Activated T-cell treated with anti-CD3 and anti-CD28 coated beads, Interleukin-2, amount 50 U/mL, for 4 hours (primary cell): ENCODE results near the gene WIPF3. TPM values are rescaled to one million over a fixed set of nuclear protein-coding genes. Genes with fewer than 3 reads are reported as not detected.

Experiments
- ATAC-seq, 2 donors: fragments of 200-7000 bp; cut with Tn5 transposase; one replicate each; pipeline ENCODE4 v1.10.0; 2021
- DNase-seq: peaks from one replicate; pipeline ENCODE4 v3.0.0-alpha.2; 2020
- H3K27me3 Mint-ChIP-seq: one replicate; pipeline ENCODE4 v1.8.0; 2021; ENCODE audit warnings: low read depth, mixed read lengths
- H3K36me3 Mint-ChIP-seq: one replicate; pipeline ENCODE4 v1.8.0; 2022; ENCODE audit warnings: mixed read lengths; ENCODE audit not compliant: insufficient read depth
- H3K4me1 Mint-ChIP-seq: one replicate; pipeline ENCODE4 v1.8.0; 2021; ENCODE audit warnings: low read depth, mixed read lengths
- H3K4me3 Mint-ChIP-seq: one replicate; pipeline ENCODE4 v1.8.0; 2021; ENCODE audit warnings: mild to moderate bottlenecking, moderate library complexity, mixed read lengths
- H3K9me3 Mint-ChIP-seq: one replicate; pipeline ENCODE4 v1.8.0; 2021; ENCODE audit warnings: mixed read lengths
- total RNA-seq, 3 donors: library from RNA; stranded (reverse); gene quantifications; one replicate each; pipeline ENCODE4 v1.2.1, GENCODE V29; 2021

The WIPF3 gene, protein sequence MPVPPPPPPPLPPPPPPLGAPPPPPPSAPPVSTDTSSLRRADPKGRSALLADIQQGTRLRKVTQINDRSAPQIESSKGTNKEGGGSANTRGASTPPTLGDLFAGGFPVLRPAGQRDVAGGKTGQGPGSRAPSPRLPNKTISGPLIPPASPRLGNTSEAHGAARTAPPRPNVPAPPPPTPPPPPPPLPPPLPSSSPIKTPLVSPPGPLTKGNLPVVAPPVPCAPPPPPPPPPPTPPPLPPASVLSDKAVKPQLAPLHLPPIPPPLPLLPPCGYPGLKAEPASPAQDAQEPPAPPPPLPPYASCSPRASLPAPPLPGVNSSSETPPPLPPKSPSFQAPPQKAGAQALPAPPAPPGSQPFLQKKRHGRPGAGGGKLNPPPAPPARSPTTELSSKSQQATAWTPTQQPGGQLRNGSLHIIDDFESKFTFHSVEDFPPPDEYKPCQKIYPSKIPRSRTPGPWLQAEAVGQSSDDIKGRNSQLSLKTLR
- total RNA-seq, result not detected

DNA sequence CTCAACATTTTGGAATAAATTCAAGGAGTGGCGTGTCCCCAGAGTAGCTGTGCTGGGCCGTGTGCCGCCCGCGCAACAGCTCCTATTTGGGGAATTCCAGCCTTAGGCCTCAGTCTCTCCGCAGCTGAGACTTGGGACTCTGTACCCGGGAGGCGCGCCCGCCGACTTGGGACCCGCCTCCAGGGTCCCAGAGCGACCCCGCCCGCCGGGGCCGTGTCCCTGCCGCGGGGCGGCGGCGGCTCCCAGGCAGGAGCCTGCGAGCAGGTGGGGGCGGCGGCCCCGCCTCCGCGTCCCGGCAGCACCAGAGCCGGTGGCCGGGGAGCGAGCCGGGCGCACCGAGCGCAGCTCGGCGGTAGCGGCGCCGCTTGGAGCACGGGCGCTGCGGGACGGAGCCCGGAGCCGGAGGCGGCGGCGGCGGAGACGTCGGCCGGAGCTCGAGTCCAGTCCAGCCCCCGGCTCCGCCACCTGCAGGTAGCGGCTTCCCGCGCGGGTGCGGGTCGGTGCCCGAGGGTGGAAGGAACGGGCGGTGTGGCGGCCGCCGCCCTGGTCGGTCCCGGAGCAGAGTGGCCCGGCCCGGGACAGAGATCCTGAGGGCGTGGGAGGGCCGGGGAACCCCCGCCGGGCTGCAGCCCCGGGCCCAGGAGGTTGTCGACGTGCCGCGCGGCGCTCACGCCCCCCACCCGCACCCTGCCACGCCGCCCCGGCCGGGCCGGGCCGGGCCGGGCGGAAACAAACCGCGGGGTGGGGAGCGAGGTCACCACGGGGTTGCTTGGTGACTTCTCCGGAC lies at the start of gene WIPF3:
TSS of gene WIPF3 (plus strand) at position 301 of the 787 bp plus-strand sequence. CDS start 28,217 bp downstream, outside the sequence.
- H3K27me3 Mint-ChIP-seq, result peaks cover 67% of the 10 kb centered on the region
- ATAC-seq, result peak; percentile 30 to 58
- no peaks in the 10 kb centered on the region for H3K36me3 Mint-ChIP-seq
- H3K4me1 Mint-ChIP-seq, result peaks cover 7% of the 10 kb centered on the region
- H3K9me3 Mint-ChIP-seq, result no peaks in the 10 kb centered on the region
- H3K4me3 Mint-ChIP-seq, result no peak within 1 kb of the TSS
- DNase-seq, result no peak

DNA sequence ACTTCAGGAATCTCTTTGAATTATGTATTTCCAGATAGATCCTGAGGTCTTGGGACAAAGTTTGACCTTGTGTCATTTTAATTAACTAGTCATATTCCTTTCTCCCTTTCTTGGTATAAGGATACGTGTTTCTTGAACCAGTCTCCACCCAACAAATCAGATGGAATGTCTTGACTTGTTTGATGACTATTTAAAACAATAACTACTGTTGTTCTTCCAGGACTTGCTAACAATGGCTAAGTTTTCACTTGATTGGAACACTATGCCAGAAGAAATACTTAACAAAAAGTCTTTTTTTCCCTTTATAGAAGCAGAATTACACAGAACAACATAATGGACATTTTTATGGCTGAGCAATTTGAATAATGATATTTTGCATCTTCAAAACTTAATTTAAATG lies 43.0 kb upstream of the WIPF3 start:
- Mint-ChIP-seq H3K4me3 (no peak overlapping the region), H3K27me3 (peaks cover 12% of the 10 kb centered on the region), H3K4me1 (no peaks in the 10 kb centered on the region), H3K36me3 (no peaks in the 10 kb centered on the region), H3K9me3 (no peaks in the 10 kb centered on the region)
- ATAC-seq (no peak), DNase-seq (no peak)

DNA sequence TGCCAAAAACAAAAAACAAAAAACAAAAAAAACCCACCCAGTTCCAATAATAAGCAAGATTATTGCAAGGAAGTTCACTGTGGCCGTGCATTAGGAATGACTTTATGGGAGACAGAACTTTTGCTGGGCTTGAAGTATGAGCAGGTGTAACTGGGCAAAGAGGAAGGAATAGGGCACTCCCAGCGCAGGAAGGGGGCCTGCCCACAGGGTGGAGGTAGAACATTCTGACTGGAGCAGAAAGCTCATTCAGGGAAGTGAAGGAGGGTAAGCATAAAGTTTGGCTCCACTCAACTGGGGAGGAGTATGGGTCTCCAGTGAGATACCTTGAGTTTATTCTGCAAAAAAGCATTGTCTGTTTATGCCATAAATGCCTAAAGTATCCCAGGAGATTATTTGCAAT lies 42.1 kb upstream of the WIPF3 start:
- Mint-ChIP-seq H3K4me3 (no peak overlapping the region), H3K4me1 (no peaks in the 10 kb centered on the region), H3K9me3 (no peaks in the 10 kb centered on the region), H3K27me3 (peaks cover 14% of the 10 kb centered on the region), H3K36me3 (no peaks in the 10 kb centered on the region)
- ATAC-seq (no peak), DNase-seq (no peak)

DNA sequence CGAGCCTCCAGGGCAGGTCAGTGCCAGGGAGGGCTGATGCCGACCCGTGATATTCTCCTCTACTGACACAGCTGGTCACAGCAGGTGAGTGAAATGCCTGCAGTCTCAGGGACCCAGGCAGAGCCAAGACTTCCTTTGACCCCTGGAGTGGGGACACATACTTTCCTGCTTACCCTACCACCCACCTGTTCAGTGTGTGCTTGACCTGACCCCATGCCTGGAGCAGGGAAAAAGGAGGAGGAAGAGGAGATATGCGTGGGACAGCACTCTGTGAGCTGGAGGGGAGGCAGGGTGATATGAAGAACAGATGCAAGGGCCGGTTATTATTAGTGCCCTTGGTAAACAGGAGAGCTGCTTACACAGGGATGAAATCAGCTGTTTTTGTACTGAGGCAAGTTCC lies 40.8 kb upstream of the WIPF3 start:
- no peak for DNase-seq
- Mint-ChIP-seq H3K36me3 (no peaks in the 10 kb centered on the region), H3K4me3 (no peak overlapping the region), H3K27me3 (peaks cover 14% of the 10 kb centered on the region), H3K9me3 (no peaks in the 10 kb centered on the region), H3K4me1 (no peaks in the 10 kb centered on the region)
- no peak for ATAC-seq

DNA sequence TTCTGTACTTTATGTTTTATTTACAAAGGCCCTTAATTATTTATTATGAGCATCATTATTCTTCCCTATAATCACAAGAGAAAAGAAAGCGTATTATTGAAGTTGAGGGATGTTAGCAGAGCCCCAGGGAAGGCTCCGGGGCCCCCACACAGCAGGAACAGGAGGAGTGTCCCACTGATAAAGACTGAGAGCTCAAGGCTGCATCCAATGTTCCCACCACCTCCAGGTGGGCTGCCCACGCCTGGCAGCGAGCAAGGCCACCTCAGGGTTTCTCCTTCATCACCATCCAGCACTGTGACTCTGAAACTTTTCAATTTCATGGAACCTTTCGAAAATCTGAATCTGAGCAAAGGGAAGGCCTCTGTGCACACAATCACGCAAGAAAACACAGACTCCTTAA lies 35.9 kb upstream of the WIPF3 start:
- no peak overlapping the region for H3K4me3 Mint-ChIP-seq
- ATAC-seq, result no peak
- H3K4me1 Mint-ChIP-seq, result no peaks in the 10 kb centered on the region
- H3K27me3 Mint-ChIP-seq, result peaks cover 6% of the 10 kb centered on the region
- no peaks in the 10 kb centered on the region for H3K36me3 Mint-ChIP-seq
- peaks cover 5% of the 10 kb centered on the region for H3K9me3 Mint-ChIP-seq
- DNase-seq, result no peak

DNA sequence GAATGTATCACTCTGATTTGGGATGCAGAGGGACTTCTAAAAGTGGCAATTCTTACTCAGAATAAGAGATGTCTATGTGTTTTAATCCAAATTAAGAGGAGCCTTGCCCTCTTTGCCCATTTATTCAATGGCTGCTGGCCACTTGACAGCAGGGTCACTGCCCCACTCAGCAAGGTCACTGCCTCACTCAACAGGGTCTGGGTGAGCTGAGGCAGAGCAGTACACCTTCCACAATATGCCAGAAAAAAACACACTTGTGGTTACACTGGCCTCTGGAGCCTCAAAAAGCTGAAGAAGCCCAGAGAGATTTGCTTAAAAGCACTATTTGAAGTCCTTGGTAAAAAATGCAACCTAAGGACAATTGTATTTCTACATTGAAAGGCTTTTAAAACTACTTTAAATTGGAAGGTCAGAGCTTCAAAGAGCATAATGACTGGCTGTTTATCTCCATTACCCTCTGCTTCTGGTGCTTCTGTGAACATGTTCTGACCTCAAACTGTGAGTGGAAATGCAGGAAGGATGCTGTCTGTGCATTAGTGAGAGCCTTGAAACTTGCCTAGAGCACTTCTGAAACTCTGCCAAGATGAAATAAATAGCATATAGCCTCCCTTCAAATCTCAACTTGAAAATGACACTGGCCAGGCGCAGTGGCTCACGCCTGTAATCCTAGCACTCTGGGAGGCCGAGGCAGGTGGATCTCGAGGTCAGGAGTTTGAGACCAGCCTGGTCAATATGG lies 35.1 kb upstream of the WIPF3 start:
- Mint-ChIP-seq H3K36me3 (no peaks in the 10 kb centered on the region), H3K9me3 (peaks cover 5% of the 10 kb centered on the region), H3K4me1 (no peaks in the 10 kb centered on the region), H3K27me3 (peaks cover 5% of the 10 kb centered on the region), H3K4me3 (no peak overlapping the region)
- no peak for ATAC-seq
- no peak for DNase-seq

DNA sequence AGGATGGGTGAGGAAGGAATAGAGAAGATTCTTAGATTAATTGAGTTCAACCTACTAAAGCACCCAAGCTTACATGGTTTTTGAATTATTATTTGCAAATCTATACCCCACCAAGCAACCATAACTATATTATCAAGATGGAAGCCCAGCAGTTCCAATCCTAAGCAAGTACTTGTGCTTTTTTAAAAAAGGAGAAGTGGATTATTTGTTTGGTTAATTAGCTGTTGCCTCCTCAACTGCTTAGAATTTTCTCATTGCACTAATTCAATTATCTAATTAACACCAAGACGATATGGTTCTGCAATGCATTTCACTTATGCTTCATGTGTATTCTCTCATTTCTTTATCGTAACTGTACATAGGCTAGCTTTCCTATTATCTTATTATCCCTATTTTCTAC lies 27.3 kb upstream of the WIPF3 start:
- Mint-ChIP-seq H3K4me1 (no peaks in the 10 kb centered on the region), H3K36me3 (no peaks in the 10 kb centered on the region), H3K4me3 (no peak overlapping the region), H3K9me3 (no peaks in the 10 kb centered on the region), H3K27me3 (peaks cover 5% of the 10 kb centered on the region)
- DNase-seq (no peak), ATAC-seq (no peak)

- DNase-seq, result no peak
- H3K4me3 Mint-ChIP-seq, result no peak overlapping the region
- peaks cover 5% of the 10 kb centered on the region for H3K27me3 Mint-ChIP-seq
- no peaks in the 10 kb centered on the region for H3K9me3 Mint-ChIP-seq
- ATAC-seq, result no peak
- H3K36me3 Mint-ChIP-seq, result no peaks in the 10 kb centered on the region
- H3K4me1 Mint-ChIP-seq, result no peaks in the 10 kb centered on the region
Observed at GRCh38 chr7:29780346-29780745, 26.0 kb upstream of the WIPF3 start.

DNA sequence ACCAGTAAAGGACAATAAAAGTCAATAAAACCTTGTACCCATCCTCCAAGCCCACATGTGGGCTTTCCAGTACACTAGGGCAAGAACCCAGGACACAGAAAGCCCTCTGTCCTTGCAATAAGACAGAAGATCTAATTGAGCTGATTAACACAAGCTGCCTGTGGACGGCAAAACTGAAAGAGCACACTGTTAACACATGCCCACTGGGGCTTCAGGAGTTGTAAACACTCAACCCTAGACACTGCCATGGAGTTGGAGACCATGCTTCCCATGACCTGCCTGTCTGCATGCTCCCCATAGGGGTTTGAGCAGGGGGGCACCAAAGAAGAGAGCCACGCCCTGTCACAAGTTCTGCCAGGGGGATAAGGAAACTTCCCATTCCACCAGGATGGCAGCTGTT lies 22.6 kb upstream of the WIPF3 start:
- Mint-ChIP-seq H3K36me3 (no peaks in the 10 kb centered on the region), H3K27me3 (peaks cover 6% of the 10 kb centered on the region), H3K4me1 (no peaks in the 10 kb centered on the region), H3K9me3 (no peaks in the 10 kb centered on the region), H3K4me3 (no peak overlapping the region)
- DNase-seq (no peak), ATAC-seq (no peak)

DNA sequence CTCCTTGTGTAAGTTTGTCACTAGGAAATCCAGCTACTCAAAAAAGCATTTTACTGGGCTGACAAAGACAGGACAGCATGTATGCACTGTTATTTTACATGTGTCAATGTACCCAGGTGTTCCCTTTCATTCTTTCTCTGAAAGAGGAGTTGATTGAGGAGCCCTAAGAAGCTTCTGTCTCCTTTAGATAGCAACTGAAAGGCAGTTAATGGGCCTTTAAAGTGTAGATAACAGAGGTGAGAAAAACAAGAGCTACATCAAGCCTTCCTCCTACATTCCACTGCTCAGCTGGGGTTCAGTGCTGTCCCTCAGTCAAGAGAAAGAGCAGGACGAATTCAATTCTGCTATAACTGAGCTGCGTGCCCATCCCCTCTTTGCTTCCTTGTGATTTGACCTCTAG lies 12.8 kb upstream of the WIPF3 start:
- Mint-ChIP-seq H3K27me3 (peaks cover 7% of the 10 kb centered on the region), H3K4me3 (no peak overlapping the region), H3K36me3 (no peaks in the 10 kb centered on the region), H3K4me1 (no peaks in the 10 kb centered on the region), H3K9me3 (no peaks in the 10 kb centered on the region)
- DNase-seq (no peak), ATAC-seq (no peak)

GRCh38 chr7:29794959-29795629 lies 11.2 kb upstream of the WIPF3 start:
- H3K4me1 Mint-ChIP-seq, result no peaks in the 10 kb centered on the region
- H3K27me3 Mint-ChIP-seq, result peaks cover 7% of the 10 kb centered on the region
- ATAC-seq, result no peak
- H3K4me3 Mint-ChIP-seq, result no peak overlapping the region
- DNase-seq, result no peak
- H3K36me3 Mint-ChIP-seq, result no peaks in the 10 kb centered on the region
- H3K9me3 Mint-ChIP-seq, result no peaks in the 10 kb centered on the region

- H3K36me3 Mint-ChIP-seq, result no peaks in the 10 kb centered on the region
- DNase-seq, result no peak
- H3K4me1 Mint-ChIP-seq, result no peaks in the 10 kb centered on the region
- H3K27me3 Mint-ChIP-seq, result peaks cover 7% of the 10 kb centered on the region
- no peak overlapping the region for H3K4me3 Mint-ChIP-seq
- no peaks in the 10 kb centered on the region for H3K9me3 Mint-ChIP-seq
- no peak for ATAC-seq
Observed at GRCh38 chr7:29795696-29796580, 10.4 kb upstream of the WIPF3 start.
